GM21723 (cell line): ENCODE measurements around the gene SURF6.
"Not testable (repeated sequence)": the region's sequence is repeated elsewhere in the genome, so short reads cannot be mapped to it uniquely, and the experiment has no call there.

Experiments used
- ATAC-seq: cut with Tn5 transposase; IDR thresholded peaks from one replicate; pipeline ENCODE4 v1.9.1; 2021; ENCODE audit warnings: mild to moderate bottlenecking, moderate library complexity; ENCODE audit not compliant: unreplicated experiment

SURF6 gene

GRCh38 chr9:133329306-133330156 lies 6.5 kb downstream of the SURF6 start:
- ATAC-seq, result not testable (repeated sequence)

- no peak for ATAC-seq
Measured at GRCh38 chr9:133327834-133328484, 8.0 kb downstream of the SURF6 start.

DNA sequence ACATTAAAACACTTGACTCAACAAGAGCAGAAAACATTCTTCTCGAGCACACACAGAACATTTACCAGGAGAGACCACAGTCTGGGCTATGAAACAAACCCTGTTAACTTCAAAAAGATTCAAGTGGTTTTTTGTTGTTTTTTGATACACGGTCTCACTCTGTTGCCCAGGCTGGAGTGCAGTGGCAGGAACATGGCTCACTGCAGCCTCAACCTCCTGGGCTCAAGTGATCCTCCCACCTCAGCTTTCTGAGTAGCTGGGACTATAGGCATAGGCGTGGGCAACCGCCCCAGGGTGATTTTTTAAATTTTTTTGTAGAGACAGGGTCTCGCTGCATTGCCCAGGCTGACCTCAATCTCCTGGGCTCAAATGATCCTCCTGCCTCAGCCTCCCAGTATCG lies 9.0 kb downstream of the SURF6 start:
- ATAC-seq, result not testable (repeated sequence)

DNA sequence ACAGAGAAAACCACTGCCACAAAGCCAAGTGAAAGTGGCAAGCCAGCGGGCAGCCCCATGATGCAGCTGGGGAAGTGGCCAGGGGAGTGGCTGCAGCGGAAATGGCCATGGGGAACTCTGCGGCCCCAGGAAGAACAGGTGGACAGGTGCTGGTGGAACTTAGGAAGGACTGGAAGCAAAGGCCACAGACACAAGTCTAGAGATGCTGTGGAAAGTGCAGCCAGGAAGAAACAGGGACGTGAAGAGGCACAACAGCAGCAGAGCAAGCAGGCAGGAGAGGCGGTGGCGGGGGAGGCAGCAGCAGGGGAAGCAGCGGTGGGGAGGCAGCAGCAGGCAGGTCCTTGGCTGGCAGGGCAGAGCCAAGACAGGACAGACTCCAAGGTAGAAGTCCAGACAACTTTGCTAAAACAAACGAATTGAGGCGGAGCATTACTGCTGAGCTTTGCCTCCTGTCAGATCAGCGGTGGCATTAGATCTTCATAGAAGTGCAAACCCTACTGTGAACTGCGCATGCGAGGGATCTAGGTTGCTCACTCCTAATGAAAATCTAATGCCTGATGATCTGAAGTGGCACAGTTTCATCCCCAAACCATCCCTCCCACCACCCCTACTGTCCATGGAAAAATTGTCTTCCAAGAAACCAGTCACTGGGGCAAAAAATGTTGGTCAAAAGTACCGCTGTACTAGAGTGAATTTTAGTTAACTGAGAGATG lies 11.8 kb downstream of the SURF6 start:
- no peak for ATAC-seq

GRCh38 chr9:133323211-133323610 lies 12.8 kb downstream of the SURF6 start:
- ATAC-seq, result no peak

- ATAC-seq, result no peak
Measured at GRCh38 chr9:133322701-133323100, 13.3 kb downstream of the SURF6 start.

- ATAC-seq, result no peak
Measured at GRCh38 chr9:133321411-133321935, 14.5 kb downstream of the SURF6 start.

DNA sequence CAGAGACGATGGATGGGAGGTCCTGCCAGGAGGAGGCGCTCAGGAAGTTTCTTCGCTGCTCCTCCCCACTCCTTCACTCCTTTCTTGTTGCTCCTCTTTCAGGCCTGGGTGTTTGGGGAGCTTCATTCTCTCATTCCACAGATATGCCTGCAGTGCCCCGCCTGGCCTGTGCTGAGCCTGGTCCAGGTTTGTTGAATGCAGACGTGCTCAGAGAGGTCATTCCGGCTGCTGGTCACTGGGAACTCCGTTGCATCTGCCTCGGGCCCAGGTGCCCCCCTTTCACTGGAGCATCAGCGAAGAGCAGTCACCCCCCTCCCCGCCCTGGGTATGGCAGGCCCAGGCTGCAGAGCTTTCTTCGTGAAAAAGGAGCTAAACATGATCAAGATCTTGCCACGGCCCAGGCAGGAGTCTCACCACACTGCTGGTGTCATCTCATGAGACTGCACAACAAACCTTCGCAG lies 15.5 kb downstream of the SURF6 start:
- no peak for ATAC-seq

- not testable (repeated sequence) for ATAC-seq
Measured at GRCh38 chr9:133317551-133317950, 18.4 kb downstream of the SURF6 start.

DNA sequence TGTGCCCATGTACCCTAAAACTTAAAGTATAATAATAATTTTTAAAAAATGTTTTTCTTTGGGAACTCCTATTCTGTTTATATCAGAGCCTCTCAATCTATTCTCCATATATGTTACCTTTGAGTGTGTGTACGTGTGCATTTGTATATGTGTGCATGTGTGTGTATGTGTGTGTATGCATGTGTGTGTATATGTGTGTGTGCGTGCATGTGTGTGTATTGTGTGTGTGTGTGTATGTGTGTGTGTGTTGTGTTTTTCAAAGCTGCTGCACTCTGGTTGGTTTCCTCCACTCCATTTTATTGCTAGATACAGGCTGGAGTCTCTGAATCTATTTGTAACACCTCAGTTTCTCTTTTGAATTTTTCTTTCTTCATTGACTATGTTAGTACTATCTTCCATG lies 20.0 kb downstream of the SURF6 start:
- ATAC-seq, result no peak

DNA sequence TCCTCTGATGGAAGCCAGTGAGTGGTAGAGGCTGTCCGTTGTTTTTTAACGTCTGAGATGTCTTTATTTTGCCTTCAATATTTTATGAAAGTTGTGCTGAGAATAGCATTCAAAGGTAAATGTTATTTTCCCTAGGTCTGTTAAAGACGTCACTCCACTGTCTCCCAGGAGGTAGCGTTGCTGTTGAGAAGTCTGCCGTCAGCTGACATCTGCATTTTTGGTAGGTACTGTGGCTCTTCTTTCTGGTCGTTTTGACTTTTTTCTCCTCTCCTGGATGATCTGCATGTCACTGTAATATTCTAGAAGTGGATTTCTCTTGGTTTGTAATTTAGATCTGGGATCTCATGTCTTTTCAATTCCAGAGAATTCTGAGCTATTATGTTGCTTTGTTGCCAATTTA lies 26.4 kb downstream of the SURF6 start:
- no peak for ATAC-seq

GRCh38 chr9:133307301-133307700 lies 28.7 kb downstream of the SURF6 start:
- ATAC-seq, result no peak

DNA sequence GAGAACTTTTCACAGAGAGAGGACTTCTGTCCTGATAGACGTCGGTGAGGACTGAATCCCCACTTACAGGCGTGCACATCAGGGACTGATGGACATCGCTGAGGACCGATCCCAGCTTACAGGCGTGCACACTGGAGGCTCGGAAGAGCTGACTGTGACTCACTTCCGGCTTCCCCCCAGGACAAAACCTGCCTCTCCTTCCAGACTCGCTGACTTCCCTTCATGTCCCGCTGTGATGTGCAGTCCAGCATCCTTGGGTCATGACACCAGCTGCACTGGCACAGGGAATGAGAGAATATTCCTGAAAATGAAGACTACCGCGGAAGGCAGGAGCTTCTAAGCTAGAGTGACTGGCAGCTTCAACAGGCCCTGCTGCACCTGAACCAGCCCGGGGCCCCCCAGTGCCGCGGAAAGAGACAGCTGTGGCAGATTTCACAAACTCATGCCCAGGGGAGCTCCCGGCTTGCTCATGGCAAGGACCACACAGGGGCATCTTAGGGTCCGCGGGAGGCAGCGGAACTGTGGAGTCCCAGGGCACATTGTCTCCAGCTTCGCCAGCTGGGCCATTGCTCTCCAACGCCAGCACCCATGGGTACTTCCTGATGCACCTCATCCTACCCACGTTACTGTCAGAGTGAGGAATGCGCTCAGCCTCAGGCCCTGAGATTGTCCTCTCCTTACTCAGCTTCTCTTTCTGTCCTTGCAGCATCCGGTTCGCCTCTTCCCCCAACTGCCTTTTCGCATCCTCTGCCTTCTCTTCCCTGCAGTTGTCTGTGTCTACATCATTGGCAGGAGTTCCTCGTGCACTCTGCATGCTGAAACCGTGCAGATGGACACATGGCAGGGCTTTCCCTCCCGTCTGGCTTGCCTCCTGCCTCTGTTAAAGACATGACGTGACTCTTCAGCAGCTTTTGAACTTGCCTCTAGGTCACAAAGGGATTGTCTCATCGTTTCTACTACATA lies 29.5 kb downstream of the SURF6 start:
- no peak for ATAC-seq

DNA sequence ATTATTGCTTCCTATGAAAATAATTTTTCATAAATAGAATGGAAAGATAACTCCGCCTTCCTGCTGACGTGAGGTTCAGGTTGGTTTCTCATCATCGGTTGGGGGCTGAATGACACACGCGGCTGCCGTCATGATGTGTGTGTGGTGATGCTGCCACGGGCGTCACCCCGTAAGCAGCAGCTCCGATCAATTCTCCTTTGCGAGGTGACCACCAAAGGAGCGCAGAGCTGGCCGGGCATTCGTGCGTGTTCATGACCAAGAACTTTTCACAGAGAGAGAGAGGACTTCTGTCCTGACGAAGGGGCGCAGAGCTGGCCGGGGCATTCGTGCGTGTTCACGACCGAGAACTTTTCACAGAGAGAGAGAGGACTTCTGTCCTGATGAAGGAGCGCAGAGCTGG lies 30.3 kb downstream of the SURF6 start:
- ATAC-seq, result no peak

- ATAC-seq, result no peak
Measured at GRCh38 chr9:133304477-133305377, 31.3 kb downstream of the SURF6 start.

GRCh38 chr9:133304158-133304470 lies 31.9 kb downstream of the SURF6 start:
- no peak for ATAC-seq

DNA sequence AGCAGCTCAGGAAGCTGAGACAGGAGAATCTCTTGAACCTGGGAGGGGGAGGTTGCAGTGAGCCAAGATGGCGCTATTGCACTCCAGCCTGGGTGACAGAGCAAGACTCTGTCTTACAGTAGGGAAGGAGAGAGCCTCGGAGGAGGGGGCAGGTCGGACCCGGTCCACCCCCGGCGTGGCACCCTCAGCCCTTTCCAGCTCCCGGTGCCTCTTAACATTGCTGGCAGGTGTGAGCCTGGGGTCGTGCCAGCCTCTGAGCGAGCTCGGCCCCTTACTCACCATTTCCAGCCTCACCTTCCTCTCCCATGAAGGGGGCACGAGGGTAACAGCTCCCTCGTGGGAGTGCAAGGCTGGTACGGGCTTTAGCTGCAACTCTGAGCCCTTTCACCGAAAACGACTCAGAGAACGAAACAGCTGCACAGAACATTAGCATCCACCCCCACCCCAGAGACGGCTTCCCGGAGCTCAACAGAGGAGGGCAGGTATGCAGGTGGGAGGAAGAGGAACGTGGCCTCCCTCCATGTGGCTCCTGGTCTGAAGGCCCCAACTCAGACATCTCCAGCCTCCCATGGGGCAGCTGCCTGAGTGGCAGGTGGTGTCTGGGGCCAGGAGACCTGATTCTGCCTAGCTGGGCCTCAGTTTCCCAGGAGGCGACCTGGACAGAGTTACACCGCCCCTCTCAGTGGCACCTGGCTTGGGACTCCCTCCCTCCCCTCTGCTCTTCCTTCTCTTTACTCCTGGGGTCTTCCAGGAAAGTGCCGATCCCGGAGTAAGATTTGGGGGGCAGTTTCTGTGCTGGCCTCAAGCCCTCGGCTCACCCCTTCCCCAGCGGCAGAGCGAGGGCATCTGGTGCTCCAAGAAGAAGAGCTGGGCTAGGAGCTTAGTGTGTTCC lies 32.5 kb downstream of the SURF6 start:
- ATAC-seq, result no peak
